Liver (tissue), 9 donors: ENCODE measurements around the gene SYNGR4. TPM values are rescaled to one million over a fixed set of nuclear protein-coding genes. Genes with fewer than 3 reads are reported as not detected.

Experiments
- DNase-seq: peaks from one replicate; pipeline ENCODE4 v3.0.0-alpha.2; 2017; ENCODE audit warnings: low spot score
- H3K27ac ChIP-seq, 2 donors: one replicate each; pipeline ENCODE4 v1.7.0; 2013; ENCODE audit warnings: inconsistent platforms in 2 of 2, low read length in 2 of 2, control low read depth in 1 of 2, low read depth in 1 of 2, mild to moderate bottlenecking in 1 of 2
- H3K27me3 ChIP-seq, 4 donors: one replicate each; pipeline versions ENCODE4 v1.6.1 to v1.7.0; 2013; ENCODE audit warnings: low read length in 3 of 4, inconsistent platforms in 1 of 4, mild to moderate bottlenecking in 1 of 4, moderate library complexity in 1 of 4; ENCODE audit not compliant: control insufficient read depth in 4 of 4, insufficient read depth in 4 of 4
- H3K36me3 ChIP-seq, 4 donors: one replicate each; pipeline versions ENCODE4 v1.6.1 to v1.7.0; 2013; ENCODE audit warnings: low read length in 3 of 4, mild to moderate bottlenecking in 3 of 4, low read depth in 1 of 4, moderate library complexity in 1 of 4; ENCODE audit not compliant: control insufficient read depth in 4 of 4, insufficient read depth in 3 of 4
- H3K4me1 ChIP-seq, 4 donors: one replicate each; pipeline versions ENCODE4 v1.6.1 to v1.7.0; 2013; ENCODE audit warnings: low read length in 3 of 4, mild to moderate bottlenecking in 3 of 4, moderate library complexity in 1 of 4; ENCODE audit not compliant: control insufficient read depth in 4 of 4, insufficient read depth in 4 of 4
- H3K4me3 ChIP-seq, 3 donors: one replicate each; pipeline versions ENCODE4 v1.6.1 to v1.7.0; 2013; ENCODE audit warnings: low read length in 3 of 3, control low read depth in 1 of 3, low read depth in 1 of 3, mild to moderate bottlenecking in 1 of 3
- H3K9ac ChIP-seq, 2 donors: one replicate each; pipeline ENCODE4 v1.7.0; 2013; ENCODE audit warnings: low read length in 2 of 2, mild to moderate bottlenecking in 2 of 2, moderate library complexity in 2 of 2, control low read depth in 1 of 2, low read depth in 1 of 2
- H3K9me3 ChIP-seq, 4 donors: one replicate each; pipeline versions ENCODE4 v1.6.1 to v1.7.0; 2013; ENCODE audit warnings: low read length in 3 of 4; ENCODE audit not compliant: control insufficient read depth in 4 of 4
- ATF3 ChIP-seq: IDR thresholded peaks from 2 replicates; pipeline ENCODE4 v1.6.1; 2016; ENCODE audit warnings: antibody characterized with exemption
- CTCF ChIP-seq: fragments of 150-350 bp; IDR thresholded peaks from 2 replicates; pipeline ENCODE4 v1.5.1; 2017; ENCODE audit warnings: improper control_type of control experiment, low read depth, low read length; ENCODE audit not compliant: missing input control
- EGR1 ChIP-seq, 2 donors: IDR thresholded peaks; 2 replicates each; pipeline ENCODE4 v1.6.1; 2016 to 2018; ENCODE audit warnings: antibody characterized with exemption in 2 of 2, low read depth in 2 of 2
- FOXA2 ChIP-seq: IDR thresholded peaks from 2 replicates; pipeline ENCODE4 v1.6.1; 2016; ENCODE audit warnings: antibody characterized with exemption
- GABPA ChIP-seq, 2 donors: IDR thresholded peaks in 1 of 2; conservative IDR thresholded peaks in 1 of 2; 2 replicates each; pipeline ENCODE4 v1.6.1; 2016; ENCODE audit warnings: antibody characterized with exemption in 2 of 2, mild to moderate bottlenecking in 1 of 2, moderate library complexity in 1 of 2
- HNF4A ChIP-seq, 2 donors: conservative IDR thresholded peaks; 2 replicates each; pipeline ENCODE4 v1.6.1; 2016; ENCODE audit warnings: antibody characterized with exemption in 2 of 2, mild to moderate bottlenecking in 2 of 2
- HNF4G ChIP-seq: IDR thresholded peaks from 2 replicates; pipeline ENCODE4 v1.6.1; 2016; ENCODE audit warnings: antibody characterized with exemption
- JUND ChIP-seq, 2 donors: IDR thresholded peaks; 2 replicates each; pipeline ENCODE4 v1.6.1; 2016; ENCODE audit warnings: antibody characterized with exemption in 2 of 2
- RAD21 ChIP-seq, 2 donors: IDR thresholded peaks; 2 replicates each; pipeline ENCODE4 v1.6.1; 2016; ENCODE audit warnings: antibody characterized with exemption in 2 of 2, mild to moderate bottlenecking in 2 of 2
- REST ChIP-seq: IDR thresholded peaks from 2 replicates; pipeline ENCODE4 v1.6.1; 2016; ENCODE audit warnings: antibody characterized with exemption, mild to moderate bottlenecking
- RXRA ChIP-seq, 2 donors: IDR thresholded peaks; 2 replicates each; pipeline ENCODE4 v1.6.1; 2017 to 2018; ENCODE audit warnings: antibody characterized with exemption in 2 of 2, mild to moderate bottlenecking in 1 of 2
- SP1 ChIP-seq: IDR thresholded peaks from 2 replicates; pipeline ENCODE4 v1.6.1; 2018; ENCODE audit warnings: antibody characterized with exemption, mild to moderate bottlenecking
- TAF1 ChIP-seq: conservative IDR thresholded peaks from 2 replicates; pipeline ENCODE4 v1.6.1; 2016; ENCODE audit warnings: antibody characterized with exemption, mild to moderate bottlenecking
- YY1 ChIP-seq: IDR thresholded peaks from 2 replicates; pipeline ENCODE4 v1.6.1; 2016; ENCODE audit warnings: antibody characterized with exemption, mild to moderate bottlenecking
- WGBS: extraction: QIAGEN DNeasy Blood & Tissue Kit; methylation state at CpG from one replicate; pipeline ENCODE4 v1.1.7; 2013; 5-methylcytosine and 5-hydroxymethylcytosine counted together
- polyA plus RNA-seq, 2 donors: library from polyadenylated mRNA; stranded (reverse) in 1 of 2; unstranded in 1 of 2; fragments of 200-250 nt in 1 of 2; fragments of >200 nt in 1 of 2; fragmentation: Nextera tagmentation in 1 of 2; extraction: Ambion mirVana in 1 of 2; gene quantifications; one replicate each; pipeline versions ENCODE4 v1.2.1 to v1.2.3, GENCODE V29; 2013 to 2015
- total RNA-seq, 2 donors: library from RNA; depleted of rRNA; stranded (reverse); fragments of >200 nt; gene quantifications; one replicate each; pipeline ENCODE4 v1.2.3, GENCODE V29; 2014
- TF ChIP-seq, protein P1 (sequence below): IDR thresholded peaks from 2 replicates; pipeline ENCODE4 v1.6.1; 2016; ENCODE audit warnings: antibody characterized with exemption
- TF ChIP-seq, protein P2 (sequence below): IDR thresholded peaks from 2 replicates; pipeline ENCODE4 v1.6.1; 2016; ENCODE audit warnings: antibody characterized with exemption
- donor health status: healthy.
- donor health status: healthy.
- donor health status: healthy.
- donor health status: healthy.
- donor health status: healthy.

SYNGR4 gene
- total and polyA plus RNA-seq, 4 donors = 0.09 TPM; not detected in 3

- TF ChIP-seq, protein P1, sequence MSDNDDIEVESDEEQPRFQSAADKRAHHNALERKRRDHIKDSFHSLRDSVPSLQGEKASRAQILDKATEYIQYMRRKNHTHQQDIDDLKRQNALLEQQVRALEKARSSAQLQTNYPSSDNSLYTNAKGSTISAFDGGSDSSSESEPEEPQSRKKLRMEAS = no peak
- TF ChIP-seq CTCF = no peak
- TF ChIP-seq, protein P2, sequence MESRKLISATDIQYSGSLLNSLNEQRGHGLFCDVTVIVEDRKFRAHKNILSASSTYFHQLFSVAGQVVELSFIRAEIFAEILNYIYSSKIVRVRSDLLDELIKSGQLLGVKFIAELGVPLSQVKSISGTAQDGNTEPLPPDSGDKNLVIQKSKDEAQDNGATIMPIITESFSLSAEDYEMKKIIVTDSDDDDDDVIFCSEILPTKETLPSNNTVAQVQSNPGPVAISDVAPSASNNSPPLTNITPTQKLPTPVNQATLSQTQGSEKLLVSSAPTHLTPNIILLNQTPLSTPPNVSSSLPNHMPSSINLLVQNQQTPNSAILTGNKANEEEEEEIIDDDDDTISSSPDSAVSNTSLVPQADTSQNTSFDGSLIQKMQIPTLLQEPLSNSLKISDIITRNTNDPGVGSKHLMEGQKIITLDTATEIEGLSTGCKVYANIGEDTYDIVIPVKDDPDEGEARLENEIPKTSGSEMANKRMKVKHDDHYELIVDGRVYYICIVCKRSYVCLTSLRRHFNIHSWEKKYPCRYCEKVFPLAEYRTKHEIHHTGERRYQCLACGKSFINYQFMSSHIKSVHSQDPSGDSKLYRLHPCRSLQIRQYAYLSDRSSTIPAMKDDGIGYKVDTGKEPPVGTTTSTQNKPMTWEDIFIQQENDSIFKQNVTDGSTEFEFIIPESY = no peak
- TF ChIP-seq HNF4A (conservative IDR thresholded peaks at IDR 0.05) = no peak
- TF ChIP-seq FOXA2 = no peak
- TF ChIP-seq SP1 = no peak
- TF ChIP-seq HNF4G = no peak
- TF ChIP-seq RXRA (IDR thresholded peaks at IDR 0.05) = no peak
- TF ChIP-seq GABPA (IDR thresholded peaks at IDR 0.05 in 1 of 2, conservative IDR thresholded peaks at IDR 0.05 in 1 of 2) = no peak
- TF ChIP-seq YY1 = no peak
- TF ChIP-seq TAF1 = no peak
- no peak for TF ChIP-seq REST
- no peak for TF ChIP-seq EGR1 (IDR thresholded peaks at IDR 0.05; ENCODE audit: low read depth in 2 of 2)
- H3K4me3 ChIP-seq = no peak overlapping the region
- no peaks in the 10 kb centered on the region for H3K36me3 ChIP-seq
- no peak overlapping the region for H3K9ac ChIP-seq
- no peaks in the 10 kb centered on the region for H3K9me3 ChIP-seq
- no peak overlapping the region for H3K27ac ChIP-seq
- H3K4me1 ChIP-seq = peaks cover 0 to 8% (median 4%) of the 10 kb centered on the region in 4 donors
- peak; percentile 30 for DNase-seq
- WGBS = 56% methylated on average over 2 of the region's 2 CpGs
- H3K27me3 ChIP-seq = peaks cover 0 to 20% (median 14%) of the 10 kb centered on the region in 4 donors
Observed at GRCh38 chr19:48396824-48397176, 32.6 kb downstream of the SYNGR4 start.

GRCh38 chr19:48397263-48398101 is 33.3 kb downstream of the SYNGR4 start:
- peak; percentile 27 for DNase-seq
- H3K27ac ChIP-seq = no peak overlapping the region
- H3K27me3 ChIP-seq = peaks cover 0 to 20% (median 14%) of the 10 kb centered on the region in 4 donors
- WGBS = 34% methylated on average over 22 of the region's 22 CpGs
- H3K9me3 ChIP-seq = no peaks in the 10 kb centered on the region
- H3K4me3 ChIP-seq = no peak overlapping the region
- no peaks in the 10 kb centered on the region for H3K36me3 ChIP-seq
- no peak overlapping the region for H3K9ac ChIP-seq
- peaks cover 0 to 8% (median 4%) of the 10 kb centered on the region in 4 donors for H3K4me1 ChIP-seq
- no peak for TF ChIP-seq ATF3
- no peak for TF ChIP-seq HNF4G
- no peak for TF ChIP-seq HNF4A (conservative IDR thresholded peaks at IDR 0.05)
- TF ChIP-seq JUND (IDR thresholded peaks at IDR 0.05) = no peak
- no peak for TF ChIP-seq YY1
- TF ChIP-seq FOXA2 = no peak
- no peak for TF ChIP-seq RAD21 (IDR thresholded peaks at IDR 0.05)
- TF ChIP-seq TAF1 = no peak
- TF ChIP-seq REST = no peak
- TF ChIP-seq RXRA (IDR thresholded peaks at IDR 0.05) = no peak
- TF ChIP-seq EGR1 (IDR thresholded peaks at IDR 0.05; ENCODE audit: low read depth in 2 of 2) = no peak
- TF ChIP-seq, protein P2 = no peak
